HCT116 (cell line): ENCODE measurements around the gene WDR83.

Source experiments
- CTCF ChIP-seq, 3 experiments: fragments of 200-600 bp in 1 of 3; sonication (generic) in 1 of 3; IDR thresholded peaks in 2 of 3; conservative IDR thresholded peaks in 1 of 3; 2 replicates each; pipeline ENCODE4 v1.5.1; 2012 to 2017; ENCODE audit warnings: low read depth in 2 of 3, low read length in 2 of 3, antibody characterized with exemption in 1 of 3, borderline replicate concordance in 1 of 3, control low read depth in 1 of 3, mild to moderate bottlenecking in 1 of 3, mixed read lengths in 1 of 3, mixed run types in 1 of 3, moderate library complexity in 1 of 3; ENCODE audit not compliant: insufficient read depth in 1 of 3
- EZH2phosphoT487 ChIP-seq: fragments of 200-600 bp; IDR thresholded peaks from 2 replicates; pipeline ENCODE4 v1.6.1; 2018; ENCODE audit warnings: antibody characterized with exemption, borderline replicate concordance
- POLR2A ChIP-seq: IDR thresholded peaks from 2 replicates; pipeline ENCODE4 v1.7.0; 2011; ENCODE audit warnings: borderline replicate concordance; ENCODE audit not compliant: insufficient read depth, insufficient read length; ENCODE audit errors: extremely low read depth
- POLR2AphosphoS5 ChIP-seq: IDR thresholded peaks from 2 replicates; pipeline ENCODE4 v1.6.1; 2011; ENCODE audit warnings: mild to moderate bottlenecking, low read depth, low read length, moderate library complexity
- RAD21 ChIP-seq: IDR thresholded peaks from 2 replicates; pipeline ENCODE4 v1.6.1; 2012; ENCODE audit warnings: low read depth, mild to moderate bottlenecking
- REST ChIP-seq: IDR thresholded peaks from 2 replicates; pipeline ENCODE4 v1.6.1; 2012; ENCODE audit warnings: low read depth
- SIN3A ChIP-seq: IDR thresholded peaks from 2 replicates; pipeline ENCODE4 v1.6.1; 2012; ENCODE audit warnings: low read depth
- SP1 ChIP-seq: IDR thresholded peaks from 2 replicates; pipeline ENCODE4 v1.6.1; 2012; ENCODE audit warnings: low read depth
- TF ChIP-seq, protein P1 (sequence below): IDR thresholded peaks from 2 replicates; pipeline ENCODE4 v1.6.1; 2012

DNA sequence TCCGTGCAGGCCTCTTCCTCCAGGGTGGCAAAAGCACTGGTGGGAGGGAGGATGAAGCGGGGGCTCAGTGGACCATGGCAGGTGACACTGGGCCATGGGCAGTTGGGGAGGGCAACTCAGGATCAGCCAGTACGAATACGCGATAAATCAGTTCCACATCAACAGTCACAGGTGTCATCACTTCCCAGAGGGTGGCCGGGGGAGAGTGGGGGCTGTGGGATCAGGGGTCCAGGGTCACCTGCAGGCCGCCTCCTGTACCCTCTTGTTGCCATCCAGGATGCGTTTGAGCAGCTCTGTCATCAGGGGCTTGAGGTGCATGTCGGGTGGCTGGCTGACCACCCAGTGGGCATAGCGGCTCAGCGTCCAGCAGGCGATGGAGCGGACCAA is 39.7 kb downstream of the WDR83 start:
- TF ChIP-seq SP1 = no peak
- no peak for TF ChIP-seq CTCF (IDR thresholded peaks at IDR 0.05 in 2 of 3, conservative IDR thresholded peaks at IDR 0.05 in 1 of 3; ENCODE audit: borderline replicate concordance in 1 of 3, insufficient read depth in 1 of 3, low read depth in 2 of 3, low read length in 2 of 3)
- no peak for TF ChIP-seq RAD21
- no peak for TF ChIP-seq REST
- no peak for TF ChIP-seq POLR2A
- TF ChIP-seq, protein P1, sequence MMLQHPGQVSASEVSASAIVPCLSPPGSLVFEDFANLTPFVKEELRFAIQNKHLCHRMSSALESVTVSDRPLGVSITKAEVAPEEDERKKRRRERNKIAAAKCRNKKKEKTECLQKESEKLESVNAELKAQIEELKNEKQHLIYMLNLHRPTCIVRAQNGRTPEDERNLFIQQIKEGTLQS = no peak
- TF ChIP-seq SIN3A = no peak
- no peak for TF ChIP-seq EZH2phosphoT487
- no peak for TF ChIP-seq POLR2AphosphoS5
